Measurements from ENCODE around the gene NACC2. TPM values are rescaled to one million over a fixed set of nuclear protein-coding genes. Genes with fewer than 3 reads are reported as not detected.

The NACC2 gene
- polyA plus RNA-seq, 1 of the 3 experiments (the other 2 are of a cell fraction): 22.1 TPM

- TF ChIP-seq TEAD4 (IDR thresholded peaks at IDR 0.05; ENCODE audit: borderline replicate concordance, insufficient read depth) (no peak), RFX5 (IDR thresholded peaks at IDR 0.05; ENCODE audit: low read length) (no peak), NFIC (IDR thresholded peaks at IDR 0.05; ENCODE audit: borderline replicate concordance) (no peak), IRF3 (IDR thresholded peaks at IDR 0.05; ENCODE audit: low read depth, low read length) (no peak), GABPA (IDR thresholded peaks at IDR 0.05; ENCODE audit: low read depth) (no peak), JUND (IDR thresholded peaks at IDR 0.05) (no peak), NRF1 (IDR thresholded peaks at IDR 0.05; ENCODE audit: low read depth, low read length) (no peak)
These were observed 133.0 kb downstream of the NACC2 start (continued) for GRCh38 chr9:135961811-135962695.

DNA sequence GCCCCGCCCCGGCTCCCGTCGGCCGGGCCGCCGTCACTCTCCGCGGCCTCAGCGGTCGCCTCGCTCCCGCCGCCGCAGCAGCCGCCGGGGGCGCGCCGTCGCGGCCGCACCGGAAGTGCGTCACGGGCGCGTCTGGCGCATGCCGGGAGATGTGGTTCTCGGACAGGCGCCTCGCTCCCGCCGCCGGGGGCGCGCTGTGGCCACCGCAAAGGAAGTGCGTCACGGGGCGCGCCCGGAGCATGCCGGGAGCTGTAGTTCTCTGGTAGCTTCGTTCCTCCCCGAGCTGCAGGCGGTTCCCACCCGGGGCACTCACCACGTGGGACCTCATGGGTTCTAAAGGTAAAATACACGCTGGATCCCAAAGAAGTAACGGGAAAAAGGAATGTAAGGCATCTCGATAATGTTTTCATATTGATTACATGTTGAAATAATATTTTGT is 133.8 kb downstream of the NACC2 start, which contains the start of gene UBAC1:
TSS of gene UBAC1 (minus strand) at position 97 of the 439 bp plus-strand sequence. CDS start 211 bp downstream, outside the sequence.
- under 1% methylated on average over 23 of the region's 53 CpGs for WGBS (ENCODE audit: low lambda C conversion rate)
- Histone ChIP-seq H3K4me1 (ENCODE audit: control insufficient read depth in 1 of 2, insufficient read depth in 2 of 2, low read depth in 1 of 2, low read length in 1 of 2) (peaks cover 0 to 30% of the 10 kb centered on the region in 2 experiments; a peak in 2 of 4 replicates), H3F3A (replicated peaks; ENCODE audit: insufficient read depth) (no peaks in the 10 kb centered on the region), H4K20me1 (ENCODE audit: insufficient read depth) (peaks cover 22% of the 10 kb centered on the region), H3K36me3 (replicated peaks in 1 of 2; ENCODE audit: control insufficient read depth in 1 of 2, insufficient read depth in 2 of 2, low read length in 1 of 2) (no peaks in the 10 kb centered on the region), H3K27ac (ENCODE audit: low read depth in 2 of 2, low read length in 1 of 2) (peak within 1 kb of the TSS; percentile 52 to 77), H3K4me2 (peak within 1 kb of the TSS; percentile 96), H3K9ac (peak within 1 kb of the TSS; percentile 84), H3K9me2 (no peaks in the 10 kb centered on the region), H3K9me3 (no peaks in the 10 kb centered on the region), H3K79me2 (ENCODE audit: insufficient read depth) (peaks cover 45% of the 10 kb centered on the region), H3K4me3 (ENCODE audit: low read depth in 2 of 2, low read length in 1 of 2) (peak within 1 kb of the TSS; percentile 90 to 96), H2AFZ (ENCODE audit: low read depth) (peak within 1 kb of the TSS; percentile 92), H3K27me3 (ENCODE audit: insufficient read depth) (no peaks in the 10 kb centered on the region)
- ChIA-PET POLR2A (interaction anchor here (1.2 kb wide), 1 partner anchor 18 kb away, joined by 3 read pairs; no protein-coding TSS in a partner anchor), CTCF (interaction anchor here (0.7 to 11.3 kb wide), 7 partner anchors 9 to 176 kb away, joined by 3 to 174 read pairs (median 3); no protein-coding TSS in a partner anchor)
- peak; percentile 99 for DNase-seq
- TF ChIP-seq MAX (IDR thresholded peaks at IDR 0.05; ENCODE audit: low read depth) (peak; percentile 91), MXI1 (IDR thresholded peaks at IDR 0.05; ENCODE audit: low read depth, low read length) (peak; percentile 97), ELF1 (IDR thresholded peaks at IDR 0.05) (no peak), GABPA (IDR thresholded peaks at IDR 0.05; ENCODE audit: low read depth) (peak; percentile 88), CHD2 (IDR thresholded peaks at IDR 0.05; ENCODE audit: low read length, partially characterized antibody) (peak; percentile 73), USF1 (IDR thresholded peaks at IDR 0.05; ENCODE audit: borderline replicate concordance, low read depth) (peak; percentile 43; the same call in 1 of the 2 replicates)
